Measurements from ENCODE around the gene ABCG8.

The ABCG8 gene

DNA sequence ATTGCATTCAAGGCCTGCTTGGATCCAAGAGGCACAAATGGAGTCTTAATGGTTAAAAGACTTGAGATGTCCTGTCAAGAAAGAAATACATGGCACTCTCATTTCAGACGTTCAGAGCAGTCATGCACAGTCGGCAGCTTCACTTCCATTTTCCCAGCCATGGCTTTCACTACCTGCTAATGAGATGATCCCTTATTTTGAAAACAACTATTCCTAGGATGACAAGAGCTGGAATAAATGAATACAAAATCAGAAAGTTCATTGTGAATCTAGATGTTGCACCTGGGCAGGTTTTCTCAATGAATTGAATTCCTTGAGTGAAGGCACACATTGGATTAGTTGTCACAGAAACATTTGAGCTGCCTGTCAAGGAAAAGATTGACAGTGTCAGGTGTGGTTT lies 25.8 kb upstream of the ABCG8 start:
- no peak overlapping the region for H3K4me3 ChIP-seq (ENCODE audit: low read depth, low read length)
- TF ChIP-seq, protein P1, sequence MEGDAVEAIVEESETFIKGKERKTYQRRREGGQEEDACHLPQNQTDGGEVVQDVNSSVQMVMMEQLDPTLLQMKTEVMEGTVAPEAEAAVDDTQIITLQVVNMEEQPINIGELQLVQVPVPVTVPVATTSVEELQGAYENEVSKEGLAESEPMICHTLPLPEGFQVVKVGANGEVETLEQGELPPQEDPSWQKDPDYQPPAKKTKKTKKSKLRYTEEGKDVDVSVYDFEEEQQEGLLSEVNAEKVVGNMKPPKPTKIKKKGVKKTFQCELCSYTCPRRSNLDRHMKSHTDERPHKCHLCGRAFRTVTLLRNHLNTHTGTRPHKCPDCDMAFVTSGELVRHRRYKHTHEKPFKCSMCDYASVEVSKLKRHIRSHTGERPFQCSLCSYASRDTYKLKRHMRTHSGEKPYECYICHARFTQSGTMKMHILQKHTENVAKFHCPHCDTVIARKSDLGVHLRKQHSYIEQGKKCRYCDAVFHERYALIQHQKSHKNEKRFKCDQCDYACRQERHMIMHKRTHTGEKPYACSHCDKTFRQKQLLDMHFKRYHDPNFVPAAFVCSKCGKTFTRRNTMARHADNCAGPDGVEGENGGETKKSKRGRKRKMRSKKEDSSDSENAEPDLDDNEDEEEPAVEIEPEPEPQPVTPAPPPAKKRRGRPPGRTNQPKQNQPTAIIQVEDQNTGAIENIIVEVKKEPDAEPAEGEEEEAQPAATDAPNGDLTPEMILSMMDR (IDR thresholded peaks at IDR 0.05; ENCODE audit: low read depth, low read length) = no peak

DNA sequence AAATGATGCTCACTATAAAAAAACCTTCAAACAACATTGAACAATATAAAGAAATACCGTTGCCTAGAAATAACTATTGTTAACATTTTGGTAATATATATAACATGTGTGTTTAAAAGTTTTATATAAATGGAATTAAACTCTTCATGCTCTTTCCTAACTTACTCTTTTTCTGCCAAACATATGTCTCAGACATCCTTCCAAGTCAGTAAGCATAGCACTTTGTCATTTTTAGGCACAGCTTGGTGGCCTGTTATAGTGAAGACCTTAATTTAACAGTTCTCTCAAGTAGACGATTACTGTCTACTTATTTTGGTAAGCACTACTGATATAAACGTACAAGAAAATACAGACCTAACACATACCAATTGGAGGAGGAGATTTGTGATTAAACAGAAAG lies 24.1 kb upstream of the ABCG8 start:
- TF ChIP-seq, protein P1 (IDR thresholded peaks at IDR 0.05; ENCODE audit: low read depth, low read length) = no peak
- H3K4me3 ChIP-seq (ENCODE audit: low read depth, low read length) = no peak overlapping the region

DNA sequence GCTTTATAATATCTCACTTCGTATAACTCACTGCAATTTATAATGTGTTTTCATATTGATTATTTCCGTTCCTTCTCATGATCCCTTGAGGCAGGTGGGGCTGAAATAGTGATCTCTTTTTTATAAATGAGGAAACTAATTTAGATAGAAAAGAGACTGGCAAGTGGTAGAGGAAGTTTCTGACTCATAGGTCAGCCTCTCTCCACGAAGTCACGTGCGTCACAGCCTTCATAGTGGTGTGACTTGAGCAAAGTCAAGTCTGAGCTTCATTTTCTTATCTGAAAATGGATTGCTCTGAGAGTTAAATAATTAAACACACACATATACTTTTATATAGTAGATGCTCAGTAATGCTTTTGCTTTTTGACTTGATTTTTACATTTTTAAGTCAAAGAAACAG lies 20.0 kb upstream of the ABCG8 start:
- TF ChIP-seq, protein P1 (IDR thresholded peaks at IDR 0.05; ENCODE audit: low read depth, low read length) = no peak

DNA sequence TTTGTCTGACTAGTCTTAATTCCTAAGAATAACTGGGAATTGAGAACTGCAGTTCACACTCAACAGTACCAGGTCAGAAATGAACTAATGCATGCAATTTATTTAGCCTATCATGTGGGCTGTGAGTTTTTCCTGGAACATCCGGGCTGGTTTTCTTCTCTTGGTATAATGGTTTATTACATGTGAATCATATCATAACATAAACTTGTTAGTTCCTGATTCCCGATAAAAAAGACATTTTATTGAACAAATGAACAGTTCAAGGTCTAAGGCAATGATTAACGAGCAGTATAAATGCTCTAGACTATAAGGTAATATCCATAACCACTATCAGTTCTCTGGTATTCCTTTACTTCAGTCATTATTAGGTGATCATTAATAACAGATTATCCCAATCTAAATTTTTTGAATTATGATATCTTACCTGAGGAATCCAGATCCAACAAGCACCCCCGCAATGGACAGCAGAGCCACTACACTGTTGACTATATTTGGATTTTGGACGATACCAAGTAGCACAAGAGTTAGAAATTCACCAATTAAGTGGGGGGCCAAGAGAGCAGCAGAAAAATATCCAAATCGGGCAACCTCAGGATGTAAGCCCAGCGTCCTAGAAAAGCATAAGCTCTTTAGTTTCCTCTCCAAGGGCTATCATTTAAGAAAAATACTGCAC lies 19.1 kb upstream of the ABCG8 start:
- no peak overlapping the region for H3K4me3 ChIP-seq (ENCODE audit: low read depth, low read length)
- TF ChIP-seq, protein P1 (IDR thresholded peaks at IDR 0.05; ENCODE audit: low read depth, low read length) = no peak

More for the DNA sequence above, 20.0 kb upstream of the ABCG8 start:
- no peak overlapping the region for H3K4me3 ChIP-seq (ENCODE audit: low read depth, low read length)

DNA sequence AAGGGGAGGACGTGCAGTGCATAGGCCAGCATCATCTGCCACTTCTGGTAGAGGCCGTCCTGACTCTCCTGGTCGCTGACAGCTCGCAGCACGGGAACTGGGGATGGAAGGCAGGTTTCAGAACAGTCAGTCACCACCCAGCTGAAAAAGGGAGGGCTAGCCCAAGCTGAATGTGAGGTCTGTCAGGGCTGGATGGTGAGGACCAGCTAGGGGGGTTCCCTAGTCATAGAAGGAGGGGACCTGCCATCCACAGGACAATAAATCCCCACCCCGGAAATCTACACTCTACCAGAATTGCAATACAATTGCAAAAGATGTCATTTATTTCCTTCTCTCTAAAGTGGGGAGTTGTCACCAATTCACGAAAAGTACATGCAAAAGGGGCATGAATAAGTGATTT lies 15.9 kb upstream of the ABCG8 start:
- TF ChIP-seq, protein P1 (IDR thresholded peaks at IDR 0.05; ENCODE audit: low read depth, low read length) = no peak
- no peak overlapping the region for H3K4me3 ChIP-seq (ENCODE audit: low read depth, low read length)

DNA sequence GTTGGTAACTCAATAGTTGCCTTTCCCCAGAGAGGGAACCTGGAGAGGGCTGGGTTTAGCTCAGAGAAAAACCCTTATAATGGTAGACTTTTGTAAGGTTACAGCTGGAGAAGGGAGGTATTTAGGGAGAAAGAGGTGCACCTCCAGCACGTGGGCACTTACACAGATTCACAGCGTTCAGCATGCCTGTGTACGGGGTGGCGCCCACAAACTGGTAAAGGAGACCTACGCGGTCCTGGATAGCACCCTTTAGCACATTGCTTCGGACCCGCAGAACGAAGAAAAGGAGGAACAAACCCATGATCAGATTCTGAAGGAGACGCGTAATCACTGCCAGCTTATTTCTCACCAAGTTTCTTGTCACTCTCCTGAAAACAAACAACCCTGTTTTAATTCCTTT lies 15.0 kb upstream of the ABCG8 start:
- TF ChIP-seq, protein P1 (IDR thresholded peaks at IDR 0.05; ENCODE audit: low read depth, low read length) = no peak
- no peak overlapping the region for H3K4me3 ChIP-seq (ENCODE audit: low read depth, low read length)

DNA sequence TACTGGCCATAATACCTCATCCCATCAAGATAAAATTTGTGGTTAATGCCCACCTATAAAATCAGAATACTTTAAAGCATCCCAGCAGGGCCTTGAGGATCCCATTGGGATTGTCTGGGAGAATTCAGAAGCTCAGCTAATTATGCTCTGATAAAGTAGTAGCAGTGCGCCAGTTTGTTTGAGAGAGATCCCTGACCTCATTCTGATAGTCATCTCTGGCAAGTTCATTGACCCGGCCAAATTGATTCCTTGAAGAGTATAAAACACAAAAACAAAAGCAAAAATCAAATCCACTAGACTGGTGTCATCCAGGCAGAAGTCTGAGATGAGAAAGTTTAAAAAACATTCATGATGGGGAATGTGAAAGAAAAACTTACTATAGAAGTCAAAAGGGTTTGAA lies 14.3 kb upstream of the ABCG8 start:
- no peak overlapping the region for H3K4me3 ChIP-seq (ENCODE audit: low read depth, low read length)
- TF ChIP-seq, protein P1 (IDR thresholded peaks at IDR 0.05; ENCODE audit: low read depth, low read length) = no peak
